Adipose tissue (tissue), 3 donors: ENCODE results near the gene TMEM135. TPM values are rescaled to one million over a fixed set of nuclear protein-coding genes. Genes with fewer than 3 reads are reported as not detected.
"Not testable (repeated sequence)": the region's sequence is repeated elsewhere in the genome, so short reads cannot be mapped to it uniquely, and the experiment has no call there.

Source experiments
- H3K27ac ChIP-seq: one replicate; pipeline ENCODE4 v1.5.1; 2013; ENCODE audit warnings: low read depth, low read length
- WGBS, 3 donors: extraction: QIAGEN DNeasy Blood & Tissue Kit; methylation state at CpG; one replicate each; pipeline ENCODE4 v1.1.7; 2013; 5-methylcytosine and 5-hydroxymethylcytosine counted together
- polyA plus RNA-seq, 3 donors: library from polyadenylated mRNA; stranded (reverse); fragments of 200-250 nt; gene quantifications; one replicate each; pipeline ENCODE4 v1.2.3, GENCODE V29; 2013
- donor health status: healthy with polysubstance abuse.
- donor health status: Bipolar disorder and iron deficiency.
- donor health status: healthy.

TMEM135 gene
- polyA plus RNA-seq: 10 to 100 TPM in 2 of 3 donors, 1 to 10 TPM in 1; 4.8 to 26.3 (median 14.6) TPM

DNA sequence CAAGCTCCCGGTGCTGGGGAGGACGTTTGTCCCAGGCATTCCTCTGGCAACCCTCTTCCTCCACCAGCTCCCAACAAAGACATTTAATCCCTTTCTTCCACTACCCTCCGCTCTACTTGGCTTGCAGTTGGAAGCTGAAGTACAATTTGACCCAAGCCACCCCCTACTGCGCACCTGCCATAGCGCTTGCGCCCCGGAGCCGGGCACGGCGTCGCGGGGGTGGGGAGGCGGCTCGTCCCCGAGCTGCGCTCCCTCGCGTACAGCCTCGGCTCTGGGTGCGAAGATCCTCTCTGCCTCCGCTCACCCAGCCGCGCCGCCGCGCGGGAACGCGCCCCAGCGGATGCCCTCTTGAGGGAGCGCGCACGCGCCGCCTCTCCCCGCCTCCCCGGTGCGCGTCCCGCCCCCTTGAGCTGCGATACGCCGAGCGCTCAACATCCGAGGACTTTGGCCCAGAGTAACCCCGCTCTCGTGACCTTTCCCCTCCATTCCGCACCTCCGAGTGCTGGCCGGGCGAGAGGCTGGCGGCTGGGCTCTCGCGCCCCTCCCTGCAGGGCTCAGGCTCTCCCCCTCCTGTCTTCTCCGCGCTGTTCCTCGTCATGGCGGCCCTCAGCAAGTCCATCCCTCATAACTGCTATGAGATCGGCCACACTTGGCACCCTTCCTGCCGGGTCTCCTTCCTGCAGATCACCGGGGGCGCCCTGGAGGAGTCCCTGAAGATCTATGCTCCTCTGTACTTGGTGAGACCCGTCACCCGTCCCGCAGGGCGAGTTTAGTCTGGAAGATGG, at the start of gene TMEM135:
TMEM135 (plus strand) TSS at position 485 of the 785 bp plus-strand sequence; CDS start at position 597, 112 bp downstream.
- H3K27ac ChIP-seq: no peak within 1 kb of the TSS
- 0 to 1% (median 1%) methylated on average over 65 to 66 of the region's 66 CpGs for WGBS, 3 donors

DNA sequence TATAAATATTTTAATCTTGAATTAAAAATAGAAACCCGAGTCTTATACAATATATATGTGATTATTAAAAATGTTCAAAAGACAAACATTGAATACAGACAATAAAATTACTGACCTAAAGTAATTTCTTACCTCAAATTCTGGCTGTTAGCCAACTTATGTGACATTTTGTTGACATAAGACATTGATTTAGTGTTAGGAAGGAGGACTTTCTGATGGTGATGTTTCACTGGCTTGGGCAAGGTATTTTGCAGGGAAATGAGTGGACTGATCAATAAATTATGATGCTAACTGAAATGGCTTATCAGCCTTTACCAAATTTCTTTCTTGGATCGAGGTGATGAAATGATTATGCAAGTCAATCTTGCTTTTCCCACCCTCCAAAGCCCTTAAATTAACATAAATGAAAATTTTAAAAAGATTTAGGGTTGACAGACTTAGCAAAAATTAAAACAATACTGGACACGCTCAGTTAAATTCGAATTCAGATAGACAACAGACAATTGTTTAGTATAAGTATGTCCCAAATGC, 49.3 kb upstream of the TMEM135 start:
- H3K27ac ChIP-seq: no peak overlapping the region
- 59 to 90% (median 85%) methylated on average over 4 of the region's 4 CpGs for WGBS, 3 donors

DNA sequence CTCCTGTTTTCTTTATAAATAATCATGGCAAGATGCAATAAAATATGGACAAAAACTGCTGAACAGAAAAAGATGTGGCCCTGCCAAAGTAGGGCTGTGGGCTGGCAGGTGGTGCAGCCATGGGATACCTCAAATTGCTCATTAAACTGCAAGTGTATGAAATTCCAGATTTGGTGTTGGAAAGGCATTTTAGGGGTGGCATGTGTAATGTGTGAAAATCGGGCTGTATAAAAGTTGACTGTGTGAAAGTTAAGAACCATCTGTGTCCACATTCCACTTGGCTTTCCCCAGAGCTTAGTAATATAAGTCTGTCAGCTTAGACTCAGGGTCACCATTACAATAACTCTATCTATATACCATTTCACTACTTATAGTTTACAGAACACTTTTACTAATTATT, 47.7 kb upstream of the TMEM135 start:
- H3K27ac ChIP-seq: no peak overlapping the region
- WGBS, 3 donors: 25 to 39% (median 30%) methylated on average over 1 of the region's 1 CpG

DNA sequence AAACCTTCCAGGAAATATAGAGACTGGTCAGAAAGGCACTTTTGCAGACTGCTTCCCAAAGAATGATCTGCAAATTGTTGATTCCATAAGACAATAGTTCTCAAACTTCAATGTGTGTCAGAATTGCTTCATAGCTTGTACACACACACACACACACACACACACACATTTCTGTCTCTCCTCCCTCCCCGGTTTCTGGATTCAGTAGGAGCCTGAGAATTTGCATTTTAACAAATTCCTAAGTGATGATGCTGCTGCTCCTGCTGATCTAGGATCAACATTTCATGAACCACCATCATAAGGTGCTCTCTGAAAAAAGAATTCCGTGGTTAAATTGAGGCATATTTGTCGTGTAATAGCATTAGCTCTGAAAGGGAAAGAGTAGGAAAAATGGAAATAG, 47.2 kb upstream of the TMEM135 start:
- H3K27ac ChIP-seq: no peak overlapping the region
- WGBS, 3 donors: 67 to 84% (median 72%) methylated on average over 3 of the region's 3 CpGs

DNA sequence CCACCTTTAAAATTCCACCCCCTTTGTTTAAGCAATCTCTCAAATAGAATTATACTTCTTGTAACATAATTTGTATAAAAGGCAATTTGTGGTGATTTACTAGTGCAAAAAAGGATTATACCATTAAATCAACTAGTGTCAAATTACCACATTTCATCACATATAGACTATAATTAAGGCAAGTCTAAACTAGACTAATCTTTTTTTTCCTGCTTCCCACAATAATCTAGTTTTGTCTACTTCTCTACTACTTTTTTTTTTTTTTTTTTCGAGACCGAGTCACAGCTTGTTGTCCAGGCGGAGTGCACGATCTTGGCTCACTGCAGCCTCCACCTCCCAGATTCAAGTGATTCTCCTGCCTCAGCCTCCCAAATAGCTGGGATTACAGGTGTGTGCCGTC, 46.4 kb upstream of the TMEM135 start:
- no peak overlapping the region for H3K27ac ChIP-seq
- WGBS, 3 donors: 95 to 98% (median 97%) methylated on average over 5 of the region's 5 CpGs

DNA sequence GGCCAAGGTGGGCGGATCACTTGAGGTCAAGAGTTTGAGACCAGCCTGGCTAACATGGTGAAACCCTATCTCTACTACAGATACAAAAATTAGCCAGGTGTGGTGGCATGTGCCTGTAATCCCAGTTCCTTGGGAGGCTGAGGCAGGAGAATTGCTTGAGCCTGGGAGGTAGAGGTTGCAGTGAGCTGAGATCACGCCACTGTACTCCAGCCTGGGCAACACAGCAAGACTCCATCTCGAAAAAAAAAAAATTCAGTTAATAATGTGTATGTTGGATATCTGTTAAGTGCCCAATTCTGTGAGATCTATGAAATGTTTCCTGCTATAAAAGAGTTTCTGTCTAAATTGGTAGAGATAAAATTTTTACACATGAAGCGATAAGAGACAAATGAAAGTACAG, 45.4 kb upstream of the TMEM135 start:
- WGBS, 3 donors: 94 to 97% (median 96%) methylated on average over 4 of the region's 4 CpGs
- H3K27ac ChIP-seq: not testable (repeated sequence)

DNA sequence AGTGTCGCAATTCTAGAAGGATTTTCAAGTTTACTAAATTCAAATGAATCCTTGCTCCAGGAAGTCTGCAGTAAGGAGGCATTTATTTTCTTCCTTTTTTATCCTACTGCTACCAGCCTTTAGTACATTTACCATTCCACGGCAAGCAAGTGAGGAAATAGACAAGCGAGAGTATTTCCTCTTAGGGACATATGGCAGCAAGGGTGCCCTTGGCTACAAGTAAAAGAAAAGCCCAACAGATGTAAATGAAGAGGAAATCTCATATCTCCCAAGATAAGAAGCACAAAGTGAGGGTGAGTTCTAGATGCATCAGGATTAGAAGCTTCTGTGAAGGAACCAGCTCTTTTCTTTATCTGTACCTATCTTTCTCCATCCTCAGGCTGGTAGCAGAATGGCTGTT, 44.7 kb upstream of the TMEM135 start:
- WGBS, 3 donors: 51 to 70% (median 52%) methylated on average over 3 of the region's 3 CpGs
- H3K27ac ChIP-seq: no peak overlapping the region

DNA sequence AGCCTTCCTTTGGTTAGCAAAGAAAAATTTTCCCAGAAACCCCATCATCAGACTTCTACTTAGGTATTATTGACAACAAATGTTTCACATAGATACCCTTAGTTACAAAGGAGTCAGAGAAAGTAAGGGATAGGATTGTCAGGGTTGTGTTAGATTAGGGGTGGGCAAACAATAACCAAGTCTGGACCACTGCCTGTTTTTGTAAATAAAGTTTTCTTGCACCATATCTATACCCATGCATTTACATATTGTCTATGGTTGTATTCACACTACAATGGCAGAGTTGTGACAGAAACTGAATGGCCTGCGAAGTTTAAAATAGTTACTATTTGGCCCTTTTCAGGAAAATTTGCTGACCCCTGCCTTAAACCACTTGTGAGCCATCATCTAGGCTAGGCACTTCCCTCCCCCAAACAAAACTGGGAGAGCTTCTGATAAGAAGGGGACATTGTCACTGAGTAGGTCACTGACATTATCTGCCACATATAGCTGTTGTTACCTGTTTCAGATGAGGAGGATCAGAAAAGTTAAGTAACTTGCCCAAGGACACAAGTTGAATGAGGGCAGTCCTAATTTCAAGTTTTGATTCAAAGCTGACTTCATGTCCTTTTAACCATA, 40.7 kb upstream of the TMEM135 start:
- 96 to 100% (median 97%) methylated on average over 1 of the region's 1 CpG for WGBS, 3 donors
- no peak overlapping the region for H3K27ac ChIP-seq

DNA sequence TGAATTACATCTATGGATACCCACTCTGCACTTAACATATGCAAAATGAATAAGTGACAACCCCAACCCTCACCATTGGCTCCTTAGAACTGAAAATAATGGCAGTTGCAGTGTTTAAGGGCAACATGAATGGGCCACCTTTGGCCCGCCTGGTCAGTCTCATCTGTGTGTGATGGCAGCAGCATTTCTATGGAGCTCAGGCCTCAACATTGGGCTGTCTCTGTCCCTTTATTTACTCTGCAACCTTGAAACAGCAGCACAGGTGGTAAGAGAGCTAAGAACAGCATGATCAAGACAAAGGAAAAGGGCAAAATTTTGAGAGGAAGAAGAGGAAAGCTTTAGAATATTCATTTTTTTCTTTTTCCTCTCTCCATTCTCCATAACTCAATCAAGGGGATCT, 38.3 kb upstream of the TMEM135 start:
- 96 to 97% (median 96%) methylated on average over 1 of the region's 1 CpG for WGBS, 3 donors
- no peak overlapping the region for H3K27ac ChIP-seq

DNA sequence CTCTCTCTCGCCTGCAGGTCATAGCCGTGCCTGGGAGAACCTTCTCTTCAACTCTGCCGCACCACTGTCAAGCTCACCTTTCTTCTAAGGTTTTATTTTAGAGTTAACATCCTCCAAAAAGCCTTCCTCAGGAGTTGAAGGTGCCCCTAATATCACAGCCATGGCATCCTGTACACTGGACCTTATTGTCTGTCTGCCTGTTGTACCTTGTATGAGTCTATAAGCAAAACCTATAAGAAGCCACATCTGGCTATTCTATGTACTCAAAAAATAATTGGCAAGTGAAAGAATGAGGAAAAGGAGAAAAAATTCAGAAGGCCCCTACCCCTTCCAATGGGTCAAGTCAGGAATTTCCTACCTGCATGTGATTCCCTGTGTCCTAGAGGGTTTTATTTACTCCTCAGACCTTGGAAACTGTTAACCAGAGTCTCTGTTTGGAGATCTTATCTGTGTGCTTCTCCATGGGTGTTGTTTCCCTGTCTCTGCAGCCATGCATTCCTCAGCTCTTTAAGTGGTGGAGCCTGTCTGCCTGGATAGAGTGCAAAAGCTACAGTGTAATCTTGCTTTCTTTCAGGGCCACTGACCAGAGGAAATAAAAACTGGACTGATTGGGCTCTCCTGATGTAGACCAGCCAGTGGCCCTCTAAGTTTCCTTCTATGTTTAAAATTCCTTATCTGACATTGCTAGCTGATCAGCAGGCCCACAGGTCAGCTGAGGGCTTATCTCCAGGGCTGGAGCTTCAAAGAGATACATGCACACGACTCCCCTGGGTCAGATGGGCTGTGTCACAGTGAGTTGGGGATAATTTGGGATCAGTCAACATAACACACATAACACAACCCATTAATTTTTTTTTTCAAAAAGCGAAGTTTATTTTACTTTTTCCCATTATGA, 37.6 kb upstream of the TMEM135 start:
- WGBS, 3 donors: 69 to 75% (median 69%) methylated on average over 5 of the region's 5 CpGs
- no peak overlapping the region for H3K27ac ChIP-seq

DNA sequence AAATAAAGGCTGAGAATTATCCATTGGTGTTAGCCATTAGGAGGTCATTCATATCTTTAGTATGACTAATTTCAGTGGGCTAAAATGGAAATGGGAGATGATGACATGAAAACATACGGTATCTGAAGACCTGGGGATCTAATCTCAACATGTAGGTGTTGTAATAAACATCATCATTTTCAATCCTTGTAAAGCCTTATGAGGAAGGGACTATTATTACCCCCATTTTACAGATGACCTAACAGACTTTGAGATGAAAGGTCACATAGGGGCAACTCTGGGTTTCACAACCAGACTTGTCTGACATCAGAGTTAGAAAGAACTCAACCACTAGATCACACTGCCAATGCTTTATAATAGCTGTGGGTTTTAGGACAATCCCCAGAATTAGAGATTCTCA, 34.8 kb upstream of the TMEM135 start:
- WGBS, 3 donors: 87 to 95% (median 92%) methylated on average over 1 of the region's 1 CpG
- no peak overlapping the region for H3K27ac ChIP-seq

DNA sequence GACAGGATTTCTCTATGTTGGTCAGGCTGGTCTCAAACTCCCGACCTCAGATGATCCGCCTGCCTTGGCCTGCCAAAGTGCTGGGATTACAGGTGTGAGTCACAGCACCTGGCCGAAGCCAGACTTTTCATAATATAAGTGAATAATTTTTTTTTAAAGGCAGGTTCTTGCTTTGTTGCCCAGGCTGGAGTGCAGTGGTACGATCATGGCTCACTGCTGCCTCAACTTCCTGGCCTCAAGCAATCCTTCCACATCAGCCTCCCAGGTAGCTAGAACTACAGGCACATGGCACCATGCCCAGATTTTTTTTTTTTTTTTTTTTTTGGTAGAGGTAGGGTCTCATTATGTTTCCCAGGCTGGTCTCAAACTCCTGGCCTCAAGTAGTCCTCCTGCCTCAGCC, 33.5 kb upstream of the TMEM135 start:
- WGBS, 3 donors: 92 to 94% (median 94%) methylated on average over 4 of the region's 4 CpGs
- H3K27ac ChIP-seq: not testable (repeated sequence)

DNA sequence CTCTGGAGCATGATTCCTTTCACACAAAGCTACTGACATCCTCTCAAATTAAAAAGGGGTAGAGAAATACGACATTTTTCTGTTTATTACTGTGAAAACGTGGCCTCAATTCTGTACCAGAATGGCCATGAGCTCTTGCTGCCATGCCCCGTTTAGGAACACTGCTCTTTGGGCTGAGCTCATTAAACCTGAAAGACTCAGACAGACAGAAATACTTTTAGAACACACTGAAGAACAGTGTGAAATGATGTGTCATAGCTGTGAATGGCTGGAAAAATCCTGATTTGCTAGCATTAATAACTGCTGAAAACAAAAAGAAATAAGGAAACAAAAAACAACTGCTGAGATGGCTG, 32.2 kb upstream of the TMEM135 start:
- no peak overlapping the region for H3K27ac ChIP-seq
- WGBS, 3 donors: 25 to 77% (median 74%) methylated on average over 3 of the region's 3 CpGs

DNA sequence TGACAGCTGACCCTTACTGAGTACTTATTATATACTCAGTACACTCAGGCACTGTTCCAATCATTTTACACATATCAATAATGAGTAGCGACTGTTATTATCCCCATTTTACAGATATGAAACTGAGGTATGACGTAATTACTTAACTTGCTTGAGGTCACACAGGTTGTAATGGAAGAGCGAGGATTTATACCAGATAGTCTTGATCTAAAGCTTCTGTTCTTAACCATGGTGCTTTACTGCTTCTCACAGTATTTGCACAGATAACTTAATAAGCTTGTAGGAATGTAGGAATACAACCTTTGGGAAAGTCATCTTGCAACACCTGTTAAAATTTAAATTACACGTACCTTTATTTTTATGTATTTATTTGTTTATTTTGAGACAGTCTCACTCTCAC, 31.7 kb upstream of the TMEM135 start:
- H3K27ac ChIP-seq: no peak overlapping the region
- WGBS, 3 donors: 83 to 95% (median 95%) methylated on average over 4 of the region's 4 CpGs

DNA sequence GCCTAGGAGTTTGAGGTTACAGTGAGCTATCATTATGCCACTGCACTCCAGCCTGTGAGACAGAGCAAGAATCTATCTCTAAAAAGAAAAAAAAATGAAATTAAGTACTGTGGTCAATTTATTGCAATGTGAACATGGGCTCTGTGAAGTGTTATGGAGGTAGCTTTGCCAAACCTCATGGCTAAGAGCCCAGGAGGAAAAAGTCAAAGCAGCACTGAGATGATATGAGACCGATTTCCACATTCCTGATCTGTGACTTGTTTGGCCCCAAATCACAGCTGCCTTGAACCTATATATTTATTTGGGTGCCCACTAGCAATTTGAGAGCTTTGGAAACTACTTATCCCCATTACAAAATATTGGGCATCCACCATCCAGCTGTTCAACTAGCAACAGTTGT, 29.8 kb upstream of the TMEM135 start:
- 45 to 64% (median 62%) methylated on average over 1 of the region's 1 CpG for WGBS, 3 donors
- no peak overlapping the region for H3K27ac ChIP-seq

DNA sequence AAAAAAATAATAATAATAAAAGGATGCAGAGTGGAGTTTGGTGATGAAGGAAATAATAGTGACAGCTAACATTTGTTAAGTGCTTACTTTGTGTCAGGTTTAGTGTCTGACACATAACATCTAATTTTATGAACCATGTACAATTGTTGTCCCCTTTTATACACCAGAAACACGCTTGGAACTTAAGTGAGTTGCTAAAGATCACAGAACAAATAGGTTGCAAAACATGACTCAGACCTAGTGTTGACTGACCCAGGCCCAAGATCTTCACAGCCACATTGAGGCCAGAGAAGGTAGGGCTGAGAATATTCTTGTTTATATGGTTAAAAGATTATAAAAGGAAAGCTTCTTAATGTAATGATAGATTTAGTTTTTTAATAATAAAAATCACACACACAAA, 25.6 kb upstream of the TMEM135 start:
- H3K27ac ChIP-seq: no peak overlapping the region
- 78 to 88% (median 79%) methylated on average over 1 of the region's 1 CpG for WGBS, 3 donors

DNA sequence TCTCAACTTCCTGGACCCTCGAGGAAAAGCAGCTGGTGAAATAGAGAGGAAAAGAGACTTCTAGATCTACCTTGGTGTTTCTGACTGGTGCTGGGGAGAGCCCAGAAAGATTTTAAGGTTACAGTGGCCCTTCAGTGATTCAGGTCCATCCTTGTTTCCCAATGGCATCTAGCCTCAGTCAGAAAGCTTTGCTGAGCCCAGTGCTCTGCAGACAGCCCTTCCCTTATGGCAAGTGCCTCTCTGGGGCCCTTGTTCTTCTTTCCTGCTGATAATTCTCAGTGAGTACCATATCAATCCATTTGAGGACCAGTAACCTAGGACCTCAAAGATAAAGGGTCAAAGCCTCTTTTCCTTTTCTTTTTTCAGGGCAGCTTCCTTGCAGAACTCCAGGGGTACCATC, 25.1 kb upstream of the TMEM135 start:
- 36 to 51% (median 46%) methylated on average over 1 of the region's 1 CpG for WGBS, 3 donors
- H3K27ac ChIP-seq: no peak overlapping the region

DNA sequence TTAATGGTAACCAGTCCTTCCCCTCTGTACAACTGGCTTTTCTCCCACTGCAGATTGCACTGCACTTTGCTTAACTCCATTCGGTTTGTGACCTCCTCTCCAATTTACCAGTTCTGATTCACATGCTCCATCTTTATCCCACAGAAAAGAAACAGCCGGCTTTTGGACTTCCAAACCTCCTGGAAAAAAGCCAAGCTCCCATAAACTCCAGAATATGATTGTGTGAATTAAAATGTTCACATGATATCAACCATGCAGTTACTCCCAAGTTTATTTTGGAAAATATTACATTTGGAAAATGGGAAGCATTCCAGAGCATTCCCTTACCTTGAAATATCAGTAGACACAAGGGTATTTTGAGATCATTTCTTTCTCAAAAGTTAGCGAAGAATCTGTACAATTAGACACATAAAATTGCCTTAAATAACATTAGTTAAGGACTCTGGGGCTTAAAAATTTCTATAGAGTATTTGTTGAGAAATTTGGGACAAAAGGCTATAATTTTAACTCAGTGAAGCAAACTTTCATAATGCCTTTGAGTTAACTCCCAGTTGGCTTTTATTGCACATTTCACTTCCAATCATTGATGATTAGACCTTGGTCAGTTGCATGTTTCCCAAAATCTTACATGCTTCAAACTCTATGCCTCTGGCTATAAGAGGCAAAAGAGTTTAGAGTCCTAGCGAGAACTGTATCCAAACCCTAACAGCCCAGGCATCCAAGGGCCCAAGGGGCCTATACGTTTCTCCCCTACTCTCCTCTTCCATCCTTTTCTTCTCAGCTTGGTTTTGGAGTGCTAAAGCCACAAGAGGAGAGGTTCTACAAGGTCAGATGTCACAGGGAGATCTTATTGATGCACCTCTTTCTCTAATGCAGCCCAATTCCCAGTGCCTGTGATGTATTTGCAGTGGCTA, 23.6 kb upstream of the TMEM135 start:
- 59 to 75% (median 68%) methylated on average over 5 of the region's 5 CpGs for WGBS, 3 donors
- H3K27ac ChIP-seq: no peak overlapping the region
